SH-SY5Y (cell line): ENCODE results near the gene TPCN1.

Experiments used
- GATA2 ChIP-seq: IDR thresholded peaks from 2 replicates; pipeline ENCODE4 v1.6.1; 2011; ENCODE audit warnings: mild to moderate bottlenecking, low read depth, low read length
- GATA3 ChIP-seq: IDR thresholded peaks from 2 replicates; pipeline ENCODE4 v1.6.1; 2011; ENCODE audit warnings: low read depth, mild to moderate bottlenecking, low read length, moderate library complexity

DNA sequence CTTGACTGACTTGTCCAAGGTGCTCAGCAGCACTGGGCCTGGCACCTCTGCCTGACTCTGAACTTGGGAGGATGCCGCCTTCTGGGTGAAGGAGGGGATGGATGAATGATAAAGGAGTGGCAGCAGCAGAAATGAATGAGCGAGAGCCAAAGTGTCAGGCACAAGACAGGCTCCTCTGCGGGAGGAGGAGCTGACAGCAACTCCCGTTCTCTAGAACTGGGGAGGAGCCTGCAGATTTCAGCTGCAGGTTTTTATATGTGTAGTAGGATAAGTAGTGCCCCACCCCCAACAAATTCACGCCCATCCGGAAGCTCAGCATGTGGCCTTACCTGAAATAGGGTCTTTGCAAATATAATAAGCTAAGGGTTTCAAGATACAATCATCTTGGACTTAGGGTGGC lies 80.5 kb downstream of the TPCN1 start:
- TF ChIP-seq GATA2 (no peak), GATA3 (no peak)
